Mesenchymal stem cell (in vitro differentiated cells and primary cell): Measurements from ENCODE around the gene ZNF268.

ENCODE experiments used
- DNase-seq: peaks from one replicate; pipeline ENCODE4 v3.0.0-alpha.2; 2013
- H2AFZ ChIP-seq: one replicate; pipeline ENCODE4 v1.6.1; 2013; ENCODE audit warnings: low read depth, mild to moderate bottlenecking, control low read depth, inconsistent platforms, low read length, moderate library complexity
- H2AK5ac ChIP-seq: 2 replicates; pipeline ENCODE4 v1.6.1; 2013; ENCODE audit warnings: low read length, moderate library complexity, mild to moderate bottlenecking, inconsistent platforms; ENCODE audit not compliant: severe bottlenecking
- H2BK120ac ChIP-seq: one replicate; pipeline ENCODE4 v1.6.1; 2013; ENCODE audit warnings: low read depth, mild to moderate bottlenecking, inconsistent platforms, low read length, moderate library complexity
- H2BK12ac ChIP-seq, 2 experiments: one replicate each; pipeline ENCODE4 v1.6.1; 2013; ENCODE audit warnings: inconsistent platforms in 2 of 2, low read length in 2 of 2, mild to moderate bottlenecking in 2 of 2, moderate library complexity in 2 of 2, control low read depth in 1 of 2
- H2BK15ac ChIP-seq: one replicate; pipeline ENCODE4 v1.6.1; 2013; ENCODE audit warnings: mild to moderate bottlenecking, low read depth, inconsistent platforms; ENCODE audit not compliant: poor library complexity, severe bottlenecking
- H2BK5ac ChIP-seq: 2 replicates; pipeline ENCODE4 v1.6.1; 2013; ENCODE audit warnings: low read depth, mild to moderate bottlenecking, low read length, control low read depth, inconsistent platforms; ENCODE audit not compliant: poor library complexity, severe bottlenecking
- H3K14ac ChIP-seq, 2 experiments: one replicate each; pipeline ENCODE4 v1.6.1; 2013; ENCODE audit warnings: inconsistent platforms in 2 of 2, low read length in 2 of 2, control low read depth in 1 of 2, mild to moderate bottlenecking in 1 of 2, moderate library complexity in 1 of 2
- H3K18ac ChIP-seq, 2 experiments: one replicate each; pipeline ENCODE4 v1.6.1; 2013; ENCODE audit warnings: inconsistent platforms in 2 of 2, low read length in 2 of 2, control low read depth in 1 of 2, low read depth in 1 of 2, mild to moderate bottlenecking in 1 of 2
- H3K23ac ChIP-seq, 2 experiments: one replicate each; pipeline ENCODE4 v1.6.1; 2013; ENCODE audit warnings: inconsistent platforms in 2 of 2, low read length in 2 of 2, mild to moderate bottlenecking in 2 of 2, moderate library complexity in 2 of 2, control low read depth in 1 of 2
- H3K27ac ChIP-seq: 2 replicates; pipeline ENCODE4 v1.5.1; 2013; ENCODE audit warnings: mild to moderate bottlenecking, moderate library complexity, low read length, control low read depth, inconsistent platforms; ENCODE audit not compliant: poor library complexity, severe bottlenecking
- H3K27me3 ChIP-seq, 2 experiments: 2 replicates each; pipeline versions ENCODE4 v1.6.1 to v1.7.0; 2013; ENCODE audit warnings: low read length in 2 of 2, mild to moderate bottlenecking in 2 of 2, moderate library complexity in 2 of 2, control low read depth in 1 of 2, inconsistent platforms in 1 of 2; ENCODE audit not compliant: control insufficient read depth in 1 of 2, insufficient read depth in 1 of 2
- H3K36me3 ChIP-seq, 2 experiments: 2 replicates each; pipeline versions ENCODE4 v1.6.1 to v1.7.0; 2013; ENCODE audit warnings: low read length in 2 of 2, control low read depth in 1 of 2, inconsistent platforms in 1 of 2, low read depth in 1 of 2, mild to moderate bottlenecking in 1 of 2; ENCODE audit not compliant: insufficient read depth in 2 of 2, control insufficient read depth in 1 of 2
- H3K4ac ChIP-seq, 2 experiments: one replicate each; pipeline ENCODE4 v1.6.1; 2013; ENCODE audit warnings: inconsistent platforms in 2 of 2, low read length in 2 of 2, mild to moderate bottlenecking in 2 of 2, moderate library complexity in 2 of 2, control low read depth in 1 of 2, low read depth in 1 of 2
- H3K4me1 ChIP-seq: 2 replicates; pipeline ENCODE4 v1.6.1; 2013; ENCODE audit warnings: low read depth, low read length, control low read depth; ENCODE audit not compliant: control insufficient read depth, insufficient read depth
- H3K4me2 ChIP-seq: 2 replicates; pipeline ENCODE4 v1.6.1; 2013; ENCODE audit warnings: low read length, mild to moderate bottlenecking, inconsistent platforms; ENCODE audit not compliant: poor library complexity, severe bottlenecking
- H3K4me3 ChIP-seq, 2 experiments: 2 replicates each; pipeline versions ENCODE4 v1.5.1 to v1.7.0; 2013; ENCODE audit warnings: low read length in 2 of 2, mild to moderate bottlenecking in 2 of 2, control low read depth in 1 of 2, low read depth in 1 of 2; ENCODE audit not compliant: insufficient read depth in 1 of 2
- H3K79me1 ChIP-seq: replicated peaks from 2 replicates; pipeline ENCODE4 v1.6.1; 2013; ENCODE audit warnings: mild to moderate bottlenecking, control low read depth, low read length, inconsistent platforms; ENCODE audit not compliant: poor library complexity, severe bottlenecking
- H3K9ac ChIP-seq: 2 replicates; pipeline ENCODE4 v1.7.0; 2013; ENCODE audit warnings: mild to moderate bottlenecking, low read length, moderate library complexity
- H3K9me3 ChIP-seq: 2 replicates; pipeline ENCODE4 v1.7.0; 2013; ENCODE audit warnings: mild to moderate bottlenecking, low read length; ENCODE audit not compliant: control insufficient read depth
- H4K8ac ChIP-seq: one replicate; pipeline ENCODE4 v1.6.1; 2013; ENCODE audit warnings: inconsistent platforms, mild to moderate bottlenecking, low read length, moderate library complexity
- H4K91ac ChIP-seq: one replicate; pipeline ENCODE4 v1.6.1; 2013; ENCODE audit warnings: mild to moderate bottlenecking, low read length, inconsistent platforms
- WGBS: methylation state at CpG from one replicate; pipeline ENCODE4 v1.1.7; 2013; ENCODE audit warnings: mixed read lengths; 5-methylcytosine and 5-hydroxymethylcytosine counted together

The ZNF268 gene

GRCh38 chr12:133233006-133233405, 51.7 kb downstream of the ZNF268 start:
- 79% methylated on average over 6 of the region's 6 CpGs for WGBS
- no peak overlapping the region for H3K4ac ChIP-seq
- no peak overlapping the region for H2AK5ac ChIP-seq
- H4K91ac ChIP-seq: no peak overlapping the region
- H3K27me3 ChIP-seq: no peaks in the 10 kb centered on the region
- H3K36me3 ChIP-seq: no peaks in the 10 kb centered on the region
- no peak overlapping the region for H2BK12ac ChIP-seq
- no peak overlapping the region for H3K23ac ChIP-seq
- no peak overlapping the region for H3K14ac ChIP-seq
- H3K4me1 ChIP-seq: no peaks in the 10 kb centered on the region
- DNase-seq: no peak
- H3K27ac ChIP-seq: no peak overlapping the region
- H4K8ac ChIP-seq: no peak overlapping the region
- no peak overlapping the region for H3K4me3 ChIP-seq
- H2BK5ac ChIP-seq: no peak overlapping the region
- H3K9ac ChIP-seq: no peak overlapping the region
- no peak overlapping the region for H2BK120ac ChIP-seq
- no peaks in the 10 kb centered on the region for H3K79me1 ChIP-seq
- peaks cover 42% of the 10 kb centered on the region for H3K9me3 ChIP-seq
- H2BK15ac ChIP-seq: no peak overlapping the region
- H3K4me2 ChIP-seq: no peak overlapping the region
- no peak overlapping the region for H3K18ac ChIP-seq
- H2AFZ ChIP-seq: no peak overlapping the region

DNA sequence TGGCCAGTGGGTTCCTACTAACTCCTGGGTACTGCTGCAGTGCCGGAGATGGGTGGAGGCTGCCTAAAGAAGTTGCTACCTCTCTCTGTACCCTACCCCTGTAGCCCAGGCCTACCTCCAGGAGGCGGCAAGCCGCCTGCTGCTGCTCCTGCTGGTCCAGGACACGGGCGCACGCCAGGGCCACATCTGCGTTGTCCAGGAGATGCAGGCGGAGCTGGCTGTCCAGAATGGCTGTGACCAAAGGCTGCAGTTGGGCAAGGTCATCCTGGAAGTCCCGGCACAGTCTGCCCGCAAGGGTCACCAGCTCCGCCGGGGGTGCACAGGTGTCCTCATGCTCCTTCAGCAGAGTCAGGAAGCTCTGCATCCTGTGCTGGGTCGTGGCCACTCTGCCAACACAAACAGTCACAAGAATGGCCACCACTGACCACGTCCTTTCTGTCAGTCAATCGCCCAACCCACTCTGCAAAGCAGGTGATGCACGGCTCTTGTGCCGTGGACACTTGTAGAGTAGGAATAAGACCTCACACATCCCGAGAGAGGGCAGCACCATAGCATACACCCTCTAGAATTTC, 52.8 kb downstream of the ZNF268 start:
- DNase-seq: no peak
- no peaks in the 10 kb centered on the region for H3K27me3 ChIP-seq
- no peak overlapping the region for H3K14ac ChIP-seq
- H3K4me3 ChIP-seq: no peak overlapping the region
- no peaks in the 10 kb centered on the region for H3K79me1 ChIP-seq
- no peak overlapping the region for H3K4me2 ChIP-seq
- H2AK5ac ChIP-seq: no peak overlapping the region
- no peak overlapping the region for H3K4ac ChIP-seq
- H2BK15ac ChIP-seq: no peak overlapping the region
- H3K9ac ChIP-seq: no peak overlapping the region
- no peak overlapping the region for H2BK5ac ChIP-seq
- H4K91ac ChIP-seq: no peak overlapping the region
- H2BK120ac ChIP-seq: no peak overlapping the region
- H2AFZ ChIP-seq: no peak overlapping the region
- no peak overlapping the region for H3K18ac ChIP-seq
- H3K36me3 ChIP-seq: no peaks in the 10 kb centered on the region
- no peaks in the 10 kb centered on the region for H3K4me1 ChIP-seq
- no peak overlapping the region for H4K8ac ChIP-seq
- no peak overlapping the region for H3K27ac ChIP-seq
- peaks cover 45% of the 10 kb centered on the region for H3K9me3 ChIP-seq
- no peak overlapping the region for H2BK12ac ChIP-seq
- WGBS: 80% methylated on average over 18 of the region's 18 CpGs
- H3K23ac ChIP-seq: no peak overlapping the region

DNA sequence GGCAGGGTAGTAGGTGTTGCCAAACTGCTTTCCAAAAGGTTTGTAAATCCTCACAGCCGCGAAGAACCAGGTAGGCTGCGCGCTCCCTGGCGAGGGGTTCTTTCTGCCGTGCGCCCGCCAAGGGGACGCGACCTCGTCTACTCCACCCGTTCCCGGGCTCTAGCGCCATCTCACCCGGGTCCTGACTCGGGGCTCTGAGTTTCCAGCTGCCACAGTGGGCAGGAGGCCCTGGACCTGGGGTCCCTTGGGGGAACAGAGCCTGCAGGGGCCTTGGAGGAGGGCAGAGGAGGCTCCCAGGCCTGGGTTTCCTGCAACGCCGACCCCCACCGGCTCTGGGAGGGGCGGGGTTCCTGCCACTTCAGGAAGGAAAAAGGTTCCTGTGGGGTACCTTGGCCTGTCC, 53.7 kb downstream of the ZNF268 start:
- 88% methylated on average over 16 of the region's 20 CpGs for WGBS
- Histone ChIP-seq H3K4me3 (no peak overlapping the region), H3K36me3 (no peaks in the 10 kb centered on the region), H2BK12ac (no peak overlapping the region), H3K4me1 (no peaks in the 10 kb centered on the region), H3K27ac (no peak overlapping the region), H3K4me2 (no peak overlapping the region), H3K18ac (no peak overlapping the region), H3K9ac (no peak overlapping the region), H3K79me1 (no peaks in the 10 kb centered on the region), H3K9me3 (peaks cover 47% of the 10 kb centered on the region), H2AFZ (no peak overlapping the region), H3K27me3 (no peaks in the 10 kb centered on the region), H3K23ac (no peak overlapping the region), H2BK120ac (no peak overlapping the region), H2BK5ac (no peak overlapping the region), H2BK15ac (no peak overlapping the region), H2AK5ac (no peak overlapping the region), H3K14ac (no peak overlapping the region), H3K4ac (no peak overlapping the region), H4K8ac (no peak overlapping the region), H4K91ac (no peak overlapping the region)
- no peak for DNase-seq

DNA sequence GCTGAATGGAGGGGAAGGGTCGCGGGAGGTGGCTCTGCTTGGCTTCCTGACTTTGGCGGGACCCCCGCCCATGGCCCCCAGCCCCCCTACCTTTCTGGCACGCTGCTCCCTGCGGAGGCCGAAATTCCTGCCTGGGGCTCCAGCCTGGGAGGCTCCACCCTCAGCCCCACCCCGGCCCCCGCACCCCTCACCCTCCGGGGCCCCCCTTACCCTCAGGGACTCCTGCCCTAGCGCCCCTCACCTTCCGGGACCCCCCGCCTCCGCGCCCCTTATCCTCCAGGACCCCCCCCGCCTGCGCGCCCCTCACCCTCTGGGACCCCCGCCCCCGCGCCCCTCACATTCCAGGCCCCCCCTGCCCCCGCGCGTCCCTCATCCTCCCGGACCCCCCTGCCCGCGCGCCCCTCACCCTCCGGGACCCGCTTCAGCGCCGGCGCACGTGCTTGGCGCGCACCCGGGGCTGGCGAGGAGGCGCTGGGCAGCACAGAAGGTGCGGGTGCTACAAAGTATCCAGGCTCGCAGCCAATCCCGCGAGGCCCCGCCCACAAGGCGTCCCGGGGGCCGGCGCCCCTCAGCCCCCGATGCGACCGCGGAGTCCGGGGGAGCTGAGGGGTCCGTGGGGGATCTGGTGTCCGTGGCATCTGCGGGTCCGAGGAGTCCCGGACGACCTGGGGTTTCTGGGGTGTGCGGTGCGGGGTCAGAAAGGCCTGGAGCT, 54.3 kb downstream of the ZNF268 start, which contains the start of gene ANHX:
Gene ANHX, minus strand, starts transcription at position 477 of the 712 bp plus-strand sequence. CDS start 1,521 bp downstream, outside the sequence.
- no peak within 1 kb of the TSS for H3K14ac ChIP-seq
- no peak within 1 kb of the TSS for H3K4me3 ChIP-seq
- no peak within 1 kb of the TSS for H3K4me2 ChIP-seq
- no peak within 1 kb of the TSS for H3K4ac ChIP-seq
- DNase-seq: no peak
- no peak within 1 kb of the TSS for H2BK15ac ChIP-seq
- no peaks in the 10 kb centered on the region for H3K4me1 ChIP-seq
- no peak within 1 kb of the TSS for H3K18ac ChIP-seq
- H3K23ac ChIP-seq: no peak within 1 kb of the TSS
- H3K36me3 ChIP-seq: no peaks in the 10 kb centered on the region
- H2BK5ac ChIP-seq: no peak within 1 kb of the TSS
- no peak within 1 kb of the TSS for H2AFZ ChIP-seq
- no peak within 1 kb of the TSS for H4K91ac ChIP-seq
- H3K27me3 ChIP-seq: no peaks in the 10 kb centered on the region
- no peaks in the 10 kb centered on the region for H3K79me1 ChIP-seq
- H2AK5ac ChIP-seq: no peak within 1 kb of the TSS
- WGBS: 91% methylated on average over 54 of the region's 61 CpGs
- no peak within 1 kb of the TSS for H3K27ac ChIP-seq
- H2BK12ac ChIP-seq: no peak within 1 kb of the TSS
- H4K8ac ChIP-seq: no peak within 1 kb of the TSS
- H3K9me3 ChIP-seq: peaks cover 50% of the 10 kb centered on the region
- no peak within 1 kb of the TSS for H3K9ac ChIP-seq
- no peak within 1 kb of the TSS for H2BK120ac ChIP-seq
